BLaER1 (cell line): ENCODE measurements around the gene GGTA1.

Source experiments
- H3K27ac ChIP-seq: shearing (Covaris generic); formaldehyde crosslinking; 2 replicates; pipeline ENCODE4 v1.8.1; 2022
- H3K27me3 ChIP-seq: shearing (Covaris generic); formaldehyde crosslinking; 2 replicates; pipeline ENCODE4 v1.8.1; 2022
- H3K36me3 ChIP-seq: shearing (Covaris generic); formaldehyde crosslinking; 2 replicates; pipeline ENCODE4 v1.8.1; 2022
- H3K4me1 ChIP-seq: shearing (Covaris generic); formaldehyde crosslinking; 2 replicates; pipeline ENCODE4 v1.8.1; 2022
- H3K4me2 ChIP-seq: shearing (Covaris generic); formaldehyde crosslinking; 2 replicates; pipeline ENCODE4 v1.8.1; 2022
- H3K4me3 ChIP-seq: shearing (Covaris generic); formaldehyde crosslinking; 2 replicates; pipeline ENCODE4 v1.8.1; 2022
- H3K9ac ChIP-seq: shearing (Covaris generic); formaldehyde crosslinking; 2 replicates; pipeline ENCODE4 v1.8.1; 2022
- H3K9me3 ChIP-seq: shearing (Covaris generic); formaldehyde crosslinking; 2 replicates; pipeline ENCODE4 v1.8.1; 2022
- H4K20me1 ChIP-seq: shearing (Covaris generic); formaldehyde crosslinking; 2 replicates; pipeline ENCODE4 v1.8.1; 2022
- Cebpa-rat ChIP-seq: shearing (Covaris generic); IDR thresholded peaks from 2 replicates; pipeline ENCODE4 v1.8.1; 2022

Gene GGTA1

GRCh38 chr9:121499427-121500164 is at the start of gene GGTA1:
Gene GGTA1, minus strand, starts transcription at chr9:121499844. Its CDS starts 31,922 bp downstream, at chr9:121467922.
- H3K4me3 ChIP-seq: peak within 1 kb of the TSS; percentile 66
- no peak for TF ChIP-seq Cebpa-rat
- H3K36me3 ChIP-seq: no peaks in the 10 kb centered on the region
- peak within 1 kb of the TSS; percentile 60; the same call in 1 of the 2 replicates for H3K9ac ChIP-seq
- peaks cover 57% of the 10 kb centered on the region for H3K27me3 ChIP-seq
- peak within 1 kb of the TSS; percentile 95 for H3K4me2 ChIP-seq
- H3K27ac ChIP-seq: no peak within 1 kb of the TSS
- peaks cover 25% of the 10 kb centered on the region for H3K4me1 ChIP-seq
- peaks cover 15% of the 10 kb centered on the region for H3K9me3 ChIP-seq
- peaks cover 28% of the 10 kb centered on the region for H4K20me1 ChIP-seq

GRCh38 chr9:121548666-121549065 is 49.0 kb upstream of the GGTA1 start:
- Histone ChIP-seq H3K27me3 (no peaks in the 10 kb centered on the region), H4K20me1 (no peaks in the 10 kb centered on the region), H3K36me3 (no peaks in the 10 kb centered on the region), H3K9me3 (no peaks in the 10 kb centered on the region), H3K9ac (no peak overlapping the region), H3K4me1 (peaks cover 52% of the 10 kb centered on the region), H3K4me3 (no peak overlapping the region), H3K27ac (no peak overlapping the region), H3K4me2 (no peak overlapping the region)
- no peak for TF ChIP-seq Cebpa-rat

DNA sequence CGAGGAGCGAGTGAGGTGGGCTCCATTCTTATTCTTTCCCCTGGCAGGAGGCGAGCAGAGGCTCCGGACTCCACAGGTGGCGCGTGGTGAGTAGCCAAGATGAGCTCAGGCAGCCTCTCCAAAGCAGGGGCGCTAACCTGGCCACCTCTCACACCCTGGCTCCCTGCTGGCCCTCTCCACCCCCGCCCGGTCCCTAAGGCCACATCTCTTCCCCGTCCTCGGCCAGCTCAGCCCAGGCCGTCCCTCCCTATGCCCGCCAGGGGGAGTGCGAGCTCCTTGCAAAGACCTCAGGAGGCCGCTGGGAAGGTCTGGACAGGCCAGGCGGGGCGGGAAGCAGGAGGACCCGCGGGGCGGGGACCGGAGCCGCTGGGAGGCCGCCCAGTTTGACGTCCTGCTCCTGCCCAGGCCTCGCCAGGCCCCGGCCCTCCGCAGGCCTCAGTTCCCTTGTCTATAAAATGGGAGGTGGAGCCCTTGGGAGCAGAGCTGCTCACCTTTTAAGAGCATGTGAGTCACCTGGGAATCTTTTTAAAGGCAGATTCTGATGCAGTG is 46.3 kb upstream of the GGTA1 start:
- H3K4me2 ChIP-seq: peak overlapping the region; percentile 78
- 0 out of 2 replicates have a peak overlapping the region, but pooled peaks have one; percentile 13 for H3K9ac ChIP-seq
- no peaks in the 10 kb centered on the region for H3K9me3 ChIP-seq
- H3K36me3 ChIP-seq: no peaks in the 10 kb centered on the region
- peak overlapping the region; percentile 41; the same call in 1 of the 2 replicates for H3K4me3 ChIP-seq
- no peaks in the 10 kb centered on the region for H4K20me1 ChIP-seq
- peaks cover 27% of the 10 kb centered on the region for H3K4me1 ChIP-seq
- H3K27me3 ChIP-seq: no peaks in the 10 kb centered on the region
- TF ChIP-seq Cebpa-rat: no peak
- no peak overlapping the region for H3K27ac ChIP-seq

DNA sequence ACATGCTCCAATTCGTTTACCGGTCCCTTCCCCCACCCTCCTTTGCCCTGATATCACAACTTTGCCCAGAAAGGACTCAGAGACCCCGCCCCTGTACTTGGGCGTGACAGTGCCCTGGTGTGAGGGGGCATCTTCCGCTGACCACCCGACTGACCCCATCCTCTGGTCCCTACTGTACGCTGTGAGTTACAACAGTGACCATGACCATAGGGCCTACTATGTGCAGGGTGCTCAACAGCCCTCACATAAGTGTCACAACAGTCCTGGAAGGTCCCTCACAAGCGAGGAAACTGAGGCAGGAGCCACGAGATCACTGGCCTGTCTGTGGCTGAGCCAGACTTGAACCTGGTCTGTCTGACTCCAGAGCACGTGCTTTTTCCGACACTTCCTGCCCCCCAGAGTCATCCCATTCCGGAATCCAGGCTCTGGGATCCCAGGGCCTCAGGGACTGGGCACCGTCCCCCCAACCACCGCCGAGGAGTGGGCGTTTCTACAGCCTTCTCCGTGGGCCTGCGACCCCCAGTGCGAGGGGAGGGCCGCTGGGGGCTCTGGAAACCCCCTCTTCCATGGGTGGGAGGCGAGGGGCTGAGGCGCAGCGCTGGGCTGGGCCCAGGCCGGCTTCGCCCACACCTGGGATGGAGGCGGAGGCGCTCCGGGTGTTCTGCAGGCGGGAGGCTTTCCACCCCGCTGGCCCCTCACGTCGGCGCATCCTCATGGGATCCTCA is 45.7 kb upstream of the GGTA1 start:
- no peaks in the 10 kb centered on the region for H4K20me1 ChIP-seq
- H3K4me1 ChIP-seq: peaks cover 20% of the 10 kb centered on the region
- no peak overlapping the region for H3K27ac ChIP-seq
- H3K4me3 ChIP-seq: peak overlapping the region; percentile 41; the same call in 1 of the 2 replicates
- H3K4me2 ChIP-seq: peak overlapping the region; percentile 78
- no peaks in the 10 kb centered on the region for H3K27me3 ChIP-seq
- TF ChIP-seq Cebpa-rat: no peak
- no peak overlapping the region for H3K9ac ChIP-seq
- H3K9me3 ChIP-seq: no peaks in the 10 kb centered on the region
- no peaks in the 10 kb centered on the region for H3K36me3 ChIP-seq

DNA sequence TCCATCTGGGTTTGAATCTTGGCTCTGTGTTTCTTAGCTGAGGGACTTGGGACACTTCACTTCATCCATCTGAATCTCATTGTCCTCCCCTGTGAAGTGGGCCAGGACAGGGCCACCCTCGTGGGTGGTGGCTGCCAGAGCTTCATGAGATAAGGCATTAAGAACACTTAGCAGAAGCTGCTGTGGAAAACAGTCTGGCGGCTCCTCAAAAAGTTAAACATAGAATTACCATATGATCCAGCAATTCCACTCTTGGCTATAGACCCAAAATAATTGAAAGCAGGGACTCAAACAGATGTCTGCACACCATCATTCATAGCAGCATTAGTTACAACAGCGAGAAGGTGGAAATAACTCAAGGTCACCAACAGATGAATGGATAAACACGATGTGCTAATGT is 42.4 kb upstream of the GGTA1 start:
- Histone ChIP-seq H3K4me2 (no peak overlapping the region), H3K4me3 (no peak overlapping the region), H3K27ac (no peak overlapping the region), H3K4me1 (peaks cover 16% of the 10 kb centered on the region), H3K27me3 (no peaks in the 10 kb centered on the region), H4K20me1 (no peaks in the 10 kb centered on the region), H3K36me3 (no peaks in the 10 kb centered on the region), H3K9me3 (no peaks in the 10 kb centered on the region), H3K9ac (no peak overlapping the region)
- TF ChIP-seq Cebpa-rat: no peak

DNA sequence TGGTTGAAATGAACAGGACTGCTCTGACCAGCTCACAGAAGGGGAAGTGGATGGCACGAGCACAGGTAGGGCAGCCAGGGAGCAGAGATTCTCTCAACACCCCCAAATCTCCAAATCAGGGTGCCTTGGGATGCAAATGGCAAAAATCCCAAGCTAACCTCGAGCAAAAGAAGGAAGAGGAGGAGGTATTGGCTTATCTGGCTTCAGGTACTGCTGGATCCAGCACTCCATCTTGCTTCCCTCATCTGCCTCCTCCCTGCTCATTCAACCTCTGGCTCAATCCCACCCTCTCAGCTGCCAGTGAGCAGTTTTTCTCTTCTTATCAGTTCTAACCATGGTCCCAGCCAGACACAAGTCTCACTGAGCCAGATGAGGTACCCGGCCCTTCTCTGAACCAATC is 41.6 kb upstream of the GGTA1 start:
- H4K20me1 ChIP-seq: no peaks in the 10 kb centered on the region
- H3K36me3 ChIP-seq: no peaks in the 10 kb centered on the region
- H3K4me1 ChIP-seq: peaks cover 14% of the 10 kb centered on the region
- H3K4me2 ChIP-seq: no peak overlapping the region
- H3K27me3 ChIP-seq: no peaks in the 10 kb centered on the region
- H3K9me3 ChIP-seq: no peaks in the 10 kb centered on the region
- H3K27ac ChIP-seq: no peak overlapping the region
- TF ChIP-seq Cebpa-rat: no peak
- no peak overlapping the region for H3K9ac ChIP-seq
- H3K4me3 ChIP-seq: no peak overlapping the region

DNA sequence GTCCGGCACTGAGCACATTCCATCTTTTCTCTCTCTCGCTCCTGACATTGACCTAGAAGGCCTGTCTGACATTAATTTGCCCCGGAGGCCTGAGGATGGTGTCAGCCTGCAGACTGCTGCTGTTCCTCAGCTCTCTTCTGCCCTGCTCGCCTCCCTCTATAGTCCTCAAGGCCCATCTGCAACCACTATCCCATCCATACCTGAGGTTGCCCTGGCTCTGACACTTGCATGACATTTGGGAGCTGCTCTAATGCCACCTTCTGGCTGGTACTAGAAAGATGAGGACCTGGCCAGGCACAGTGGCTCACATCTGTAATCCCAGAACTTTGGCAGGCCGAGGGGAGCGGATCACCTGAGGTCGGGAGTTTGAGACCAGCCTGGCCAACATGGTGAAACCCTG is 38.6 kb upstream of the GGTA1 start:
- no peaks in the 10 kb centered on the region for H3K36me3 ChIP-seq
- no peaks in the 10 kb centered on the region for H3K9me3 ChIP-seq
- TF ChIP-seq Cebpa-rat: no peak
- H4K20me1 ChIP-seq: no peaks in the 10 kb centered on the region
- no peak overlapping the region for H3K4me3 ChIP-seq
- H3K27me3 ChIP-seq: no peaks in the 10 kb centered on the region
- H3K9ac ChIP-seq: no peak overlapping the region
- no peak overlapping the region for H3K27ac ChIP-seq
- H3K4me2 ChIP-seq: no peak overlapping the region
- H3K4me1 ChIP-seq: no peaks in the 10 kb centered on the region

DNA sequence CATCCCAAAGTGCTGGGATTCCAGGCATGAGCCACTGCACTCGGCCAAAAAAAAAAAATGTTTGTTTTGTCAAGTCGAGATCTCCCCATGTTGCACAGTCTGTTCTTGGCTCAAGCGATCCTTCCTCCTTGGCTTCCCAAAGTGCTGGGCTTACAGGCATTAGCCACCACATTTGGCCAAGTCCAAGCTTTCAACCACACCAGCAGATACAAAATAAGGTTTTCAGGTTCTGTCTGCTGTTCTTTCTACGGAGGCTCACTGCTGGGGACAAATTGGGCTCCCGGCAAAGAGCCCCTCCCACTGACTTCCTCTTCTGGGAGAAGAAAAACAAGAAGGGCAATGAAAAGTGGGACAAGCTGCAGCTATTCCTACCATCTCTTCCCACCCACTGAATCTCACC is 37.6 kb upstream of the GGTA1 start:
- Histone ChIP-seq H3K27ac (no peak overlapping the region), H3K4me3 (no peak overlapping the region), H3K9ac (no peak overlapping the region), H4K20me1 (no peaks in the 10 kb centered on the region), H3K36me3 (no peaks in the 10 kb centered on the region), H3K9me3 (no peaks in the 10 kb centered on the region), H3K27me3 (no peaks in the 10 kb centered on the region), H3K4me2 (no peak overlapping the region), H3K4me1 (no peaks in the 10 kb centered on the region)
- no peak for TF ChIP-seq Cebpa-rat

DNA sequence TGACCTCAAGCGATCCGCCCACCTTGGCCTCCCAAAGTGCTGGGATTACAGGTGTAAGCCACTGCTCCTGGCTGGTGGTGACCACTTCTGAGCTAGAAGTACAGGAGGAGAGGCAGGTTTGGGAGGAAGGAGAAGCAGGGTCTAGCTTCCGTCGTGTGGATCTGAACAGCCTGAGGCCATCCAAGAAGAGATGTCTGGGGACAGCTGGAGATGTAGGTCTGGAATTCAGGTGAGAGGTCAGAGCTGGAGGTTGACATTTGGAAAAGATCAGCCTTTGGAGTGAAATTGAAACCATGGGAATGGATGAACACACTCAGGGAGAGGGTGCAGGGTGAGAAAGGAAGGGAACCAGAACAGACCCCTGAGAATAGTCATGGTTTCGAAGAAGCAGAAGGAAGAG is 33.2 kb upstream of the GGTA1 start:
- Histone ChIP-seq H3K9me3 (peaks cover under 1% of the 10 kb centered on the region; the same call in 1 of the 2 replicates), H3K4me3 (no peak overlapping the region), H3K27me3 (no peaks in the 10 kb centered on the region), H4K20me1 (no peaks in the 10 kb centered on the region), H3K4me1 (peaks cover 7% of the 10 kb centered on the region), H3K27ac (no peak overlapping the region), H3K4me2 (no peak overlapping the region), H3K9ac (no peak overlapping the region), H3K36me3 (no peaks in the 10 kb centered on the region)
- no peak for TF ChIP-seq Cebpa-rat
